Measurements from ENCODE around the gene GHITM.

GRCh38 chr10:84176351-84176750 lies 37.0 kb downstream of the GHITM start:
- TF ChIP-seq CTCF (IDR thresholded peaks at IDR 0.05; ENCODE audit: insufficient read depth, low read length, poor library complexity, severe bottlenecking) (no peak), EZH2phosphoT487 (conservative IDR thresholded peaks at IDR 0.05; ENCODE audit: low read length) (no peak)

All from SU-DHL-6 (cell line).